Measurements from ENCODE around the gene SF3B1. TPM values are rescaled to one million over a fixed set of nuclear protein-coding genes. Genes with fewer than 3 reads are reported as not detected.

Gene SF3B1
- total and polyA plus RNA-seq, 2 of the 13 experiments (the other 11 are each of a cell fraction or from before 2014, with no cell fraction given), result 387 to 750 TPM

DNA sequence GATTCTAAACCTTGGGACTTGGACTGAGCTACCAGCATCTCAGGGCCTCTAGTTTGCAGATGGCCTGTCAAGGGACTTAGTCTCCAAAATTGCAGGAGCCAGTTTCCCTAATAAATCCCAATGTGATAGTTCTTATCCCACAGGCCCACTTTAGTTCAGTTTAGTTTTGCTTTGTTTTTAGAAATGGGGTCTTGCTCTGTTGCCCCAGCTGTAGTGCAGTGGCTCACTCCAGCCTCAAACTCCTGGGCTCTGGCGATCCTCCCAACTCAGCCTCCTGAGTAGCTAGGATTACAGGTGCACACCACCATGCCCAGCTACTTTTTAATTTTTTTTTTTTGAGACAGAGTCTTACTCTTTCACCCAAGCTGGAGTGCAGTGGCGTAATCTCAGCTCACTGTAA, 2.6 kb upstream of the SF3B1 start:
- BruUV-seq (replicated peaks), result no TSS peak
- intact Hi-C loops (cut with micrococcal nuclease; ENCODE audit: unreplicated experiment), result loop anchor here (5.0 kb wide), 1 partner anchor 270 kb away; the partner anchor contains the start of gene MARS2
- no peaks in the 10 kb centered on the region for H3K36me3 ChIP-seq (replicated peaks in 1 of 2; ENCODE audit: control insufficient read depth in 1 of 2, insufficient read depth in 2 of 2, low read length in 2 of 2)
- ATAC-seq, result no peak
- peaks cover 26% of the 10 kb centered on the region for H3K4me1 ChIP-seq (ENCODE audit: insufficient read depth, low read length)
- ChIA-PET POLR2A (interaction anchor here (1.1 to 14.3 kb wide), 4 partner anchors 8 to 62 kb away, joined by 3 to 306 read pairs (median 53); partner anchors contain the start of genes COQ10B, HSPD1 and HSPE1), CTCF (ENCODE audit: low intra/inter-chr PET ratio, low total read pairs) (no interaction called here)
- H3K79me2 ChIP-seq (ENCODE audit: insufficient read depth, low read length), result peaks cover 40% of the 10 kb centered on the region
- 96% methylated on average over 2 of the region's 2 CpGs for WGBS (ENCODE audit: low lambda C conversion rate)
- TF ChIP-seq ZNF121 (CRISPR knock-in tag; IDR thresholded peaks at IDR 0.05) (peak; percentile 94), EED (CRISPR knock-in tag; IDR thresholded peaks at IDR 0.05) (no peak), ZMYM3 (CRISPR knock-in tag; IDR thresholded peaks at IDR 0.05) (peak; percentile 46; the same call in 1 of the 2 replicates), DNMT3B (CRISPR knock-in tag; conservative IDR thresholded peaks at IDR 0.05) (no peak), CSRNP1 (CRISPR knock-in tag; IDR thresholded peaks at IDR 0.05) (no peak), ZNF205 (CRISPR knock-in tag; IDR thresholded peaks at IDR 0.05) (no peak), YEATS4 (CRISPR knock-in tag; IDR thresholded peaks at IDR 0.05; ENCODE audit: borderline replicate concordance) (0 out of 2 replicates have a peak, but pooled peaks have one; percentile 39)
- TF ChIP-seq, protein P1, sequence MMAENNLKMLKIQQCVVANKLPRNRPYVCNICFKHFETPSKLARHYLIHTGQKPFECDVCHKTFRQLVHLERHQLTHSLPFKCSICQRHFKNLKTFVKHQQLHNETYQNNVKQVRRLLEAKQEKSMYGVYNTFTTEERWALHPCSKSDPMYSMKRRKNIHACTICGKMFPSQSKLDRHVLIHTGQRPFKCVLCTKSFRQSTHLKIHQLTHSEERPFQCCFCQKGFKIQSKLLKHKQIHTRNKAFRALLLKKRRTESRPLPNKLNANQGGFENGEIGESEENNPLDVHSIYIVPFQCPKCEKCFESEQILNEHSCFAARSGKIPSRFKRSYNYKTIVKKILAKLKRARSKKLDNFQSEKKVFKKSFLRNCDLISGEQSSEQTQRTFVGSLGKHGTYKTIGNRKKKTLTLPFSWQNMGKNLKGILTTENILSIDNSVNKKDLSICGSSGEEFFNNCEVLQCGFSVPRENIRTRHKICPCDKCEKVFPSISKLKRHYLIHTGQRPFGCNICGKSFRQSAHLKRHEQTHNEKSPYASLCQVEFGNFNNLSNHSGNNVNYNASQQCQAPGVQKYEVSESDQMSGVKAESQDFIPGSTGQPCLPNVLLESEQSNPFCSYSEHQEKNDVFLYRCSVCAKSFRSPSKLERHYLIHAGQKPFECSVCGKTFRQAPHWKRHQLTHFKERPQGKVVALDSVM (CRISPR knock-in tag; IDR thresholded peaks at IDR 0.05), result peak; percentile 77
- H3K9ac ChIP-seq (ENCODE audit: insufficient read depth, low read depth, low read length), result no peak overlapping the region
- H3K4me3 ChIP-seq (replicated peaks in 1 of 3; ENCODE audit: insufficient read depth in 1 of 3, low read depth in 2 of 3, low read length in 3 of 3), result no peak overlapping the region
- peaks cover 0 to 4% of the 10 kb centered on the region in 2 experiments; a peak in 1 of 5 replicates for H3K27me3 ChIP-seq (ENCODE audit: control insufficient read depth in 1 of 2, insufficient read depth in 2 of 2, low read length in 2 of 2)
- no peak for FAIRE-seq
- in situ Hi-C loops (cut with HindIII; ENCODE audit: extremely low pct_ligation_motif_present, low pct_unique_long_range_greater_than_20kb), result no loop called here
- H2AFZ ChIP-seq (ENCODE audit: low read length), result no peak overlapping the region
- no peaks in the 10 kb centered on the region for H3K9me3 ChIP-seq (ENCODE audit: low read length)
- DNase-seq (ENCODE audit: low spot score), result no peak
- H3K27ac ChIP-seq (ENCODE audit: extremely low read length, insufficient read depth, low read length), result no peak overlapping the region
- no peak overlapping the region for H3K4me2 ChIP-seq (ENCODE audit: low read depth, low read length)
- peaks cover 17% of the 10 kb centered on the region for H4K20me1 ChIP-seq (ENCODE audit: insufficient read depth, low read length)
